Measurements from ENCODE around the gene RFPL4AL1.

- TF ChIP-seq POLR2A (IDR thresholded peaks at IDR 0.05) (no peak), CTCF (IDR thresholded peaks at IDR 0.05) (no peak), EP300 (IDR thresholded peaks at IDR 0.05; ENCODE audit: low read depth) (no peak)
Observed at GRCh38 chr19:55753401-55753800, 15.5 kb upstream of the RFPL4AL1 start.
